Hepatocyte (in vitro differentiated cells): ENCODE measurements around the gene TMEM45A.

Source experiments
- EZH2 ChIP-seq: fragments of 200-600 bp; sonication (generic); IDR thresholded peaks from 2 replicates; pipeline ENCODE4 v1.6.1; 2016; ENCODE audit warnings: antibody characterized with exemption, mild to moderate bottlenecking, borderline replicate concordance
- EZH2phosphoT487 ChIP-seq: fragments of 200-600 bp; sonication (generic); IDR thresholded peaks from one replicate; pipeline ENCODE4 v1.6.1; 2018; ENCODE audit warnings: antibody characterized with exemption, mild to moderate bottlenecking, low read depth, moderate library complexity; ENCODE audit not compliant: unreplicated experiment, severe bottlenecking
- TF ChIP-seq, protein P1 (sequence below): fragments of 200-600 bp; sonication (generic); IDR thresholded peaks from 2 replicates; pipeline ENCODE4 v1.5.1; 2016; ENCODE audit warnings: antibody characterized with exemption, mild to moderate bottlenecking; ENCODE audit not compliant: poor library complexity

DNA sequence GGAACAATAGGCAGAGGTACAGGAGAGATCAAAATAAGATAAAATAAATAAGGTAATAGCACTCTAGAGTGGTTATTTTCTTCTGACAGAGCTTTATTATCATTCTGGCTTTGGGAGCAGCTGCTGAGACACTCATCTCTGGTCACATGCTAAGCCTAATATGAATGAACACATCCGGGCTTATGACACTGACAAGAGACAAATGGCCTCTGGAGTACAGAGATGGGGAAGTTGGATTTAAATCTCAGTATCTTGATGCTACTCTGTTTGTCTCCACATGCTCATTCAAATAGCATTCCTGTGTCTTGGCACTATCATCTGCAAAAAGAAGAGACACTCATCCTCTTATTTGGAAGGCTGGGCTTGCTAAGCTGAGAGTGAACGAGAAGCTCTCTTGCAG, 55.6 kb downstream of the TMEM45A start:
- TF ChIP-seq, protein P1, sequence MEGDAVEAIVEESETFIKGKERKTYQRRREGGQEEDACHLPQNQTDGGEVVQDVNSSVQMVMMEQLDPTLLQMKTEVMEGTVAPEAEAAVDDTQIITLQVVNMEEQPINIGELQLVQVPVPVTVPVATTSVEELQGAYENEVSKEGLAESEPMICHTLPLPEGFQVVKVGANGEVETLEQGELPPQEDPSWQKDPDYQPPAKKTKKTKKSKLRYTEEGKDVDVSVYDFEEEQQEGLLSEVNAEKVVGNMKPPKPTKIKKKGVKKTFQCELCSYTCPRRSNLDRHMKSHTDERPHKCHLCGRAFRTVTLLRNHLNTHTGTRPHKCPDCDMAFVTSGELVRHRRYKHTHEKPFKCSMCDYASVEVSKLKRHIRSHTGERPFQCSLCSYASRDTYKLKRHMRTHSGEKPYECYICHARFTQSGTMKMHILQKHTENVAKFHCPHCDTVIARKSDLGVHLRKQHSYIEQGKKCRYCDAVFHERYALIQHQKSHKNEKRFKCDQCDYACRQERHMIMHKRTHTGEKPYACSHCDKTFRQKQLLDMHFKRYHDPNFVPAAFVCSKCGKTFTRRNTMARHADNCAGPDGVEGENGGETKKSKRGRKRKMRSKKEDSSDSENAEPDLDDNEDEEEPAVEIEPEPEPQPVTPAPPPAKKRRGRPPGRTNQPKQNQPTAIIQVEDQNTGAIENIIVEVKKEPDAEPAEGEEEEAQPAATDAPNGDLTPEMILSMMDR = no peak
- TF ChIP-seq EZH2phosphoT487 (no peak), EZH2 (no peak)
